ENCODE measurements around the gene DGCR2. TPM values are rescaled to one million over a fixed set of nuclear protein-coding genes. Genes with fewer than 3 reads are reported as not detected.
A peak's percentile ranks its signal among the peaks of the same experiment; 100 is the strongest.

DGCR2 gene
- total and polyA plus RNA-seq, 2 donors from 2014 or later = 37.5 to 67.7 TPM

GRCh38 chr22:19046287-19046686 is 75.9 kb downstream of the DGCR2 start:
- no peak for DNase-seq
- TF ChIP-seq, protein P1, sequence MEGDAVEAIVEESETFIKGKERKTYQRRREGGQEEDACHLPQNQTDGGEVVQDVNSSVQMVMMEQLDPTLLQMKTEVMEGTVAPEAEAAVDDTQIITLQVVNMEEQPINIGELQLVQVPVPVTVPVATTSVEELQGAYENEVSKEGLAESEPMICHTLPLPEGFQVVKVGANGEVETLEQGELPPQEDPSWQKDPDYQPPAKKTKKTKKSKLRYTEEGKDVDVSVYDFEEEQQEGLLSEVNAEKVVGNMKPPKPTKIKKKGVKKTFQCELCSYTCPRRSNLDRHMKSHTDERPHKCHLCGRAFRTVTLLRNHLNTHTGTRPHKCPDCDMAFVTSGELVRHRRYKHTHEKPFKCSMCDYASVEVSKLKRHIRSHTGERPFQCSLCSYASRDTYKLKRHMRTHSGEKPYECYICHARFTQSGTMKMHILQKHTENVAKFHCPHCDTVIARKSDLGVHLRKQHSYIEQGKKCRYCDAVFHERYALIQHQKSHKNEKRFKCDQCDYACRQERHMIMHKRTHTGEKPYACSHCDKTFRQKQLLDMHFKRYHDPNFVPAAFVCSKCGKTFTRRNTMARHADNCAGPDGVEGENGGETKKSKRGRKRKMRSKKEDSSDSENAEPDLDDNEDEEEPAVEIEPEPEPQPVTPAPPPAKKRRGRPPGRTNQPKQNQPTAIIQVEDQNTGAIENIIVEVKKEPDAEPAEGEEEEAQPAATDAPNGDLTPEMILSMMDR (IDR thresholded peaks at IDR 0.05; ENCODE audit: borderline replicate concordance, extremely low read depth, insufficient read depth) = no peak
- H3K27ac ChIP-seq (ENCODE audit: low read depth in 2 of 2, low read length in 2 of 2) = no peak overlapping the region
- no peak overlapping the region for H3K9ac ChIP-seq (ENCODE audit: low read length in 3 of 3)
- H3K9me3 ChIP-seq (ENCODE audit: control insufficient read depth in 2 of 3, insufficient read depth in 1 of 3, low read length in 3 of 3) = no peaks in the 10 kb centered on the region
- H3K4me1 ChIP-seq (ENCODE audit: control insufficient read depth in 2 of 3, insufficient read depth in 2 of 3, low read depth in 1 of 3, low read length in 3 of 3) = no peaks in the 10 kb centered on the region
- no peak overlapping the region for H3K4me3 ChIP-seq (ENCODE audit: low read length in 3 of 3)
- FAIRE-seq = no peak
- intact Hi-C loops (cut with DNase I) = no loop called here
- H3K36me3 ChIP-seq (ENCODE audit: control insufficient read depth in 2 of 3, insufficient read depth in 3 of 3, low read length in 3 of 3) = peaks cover 10 to 63% (median 56%) of the 10 kb centered on the region in 3 donors
- H3K27me3 ChIP-seq (ENCODE audit: control insufficient read depth, insufficient read depth, low read length) = no peaks in the 10 kb centered on the region

DNA sequence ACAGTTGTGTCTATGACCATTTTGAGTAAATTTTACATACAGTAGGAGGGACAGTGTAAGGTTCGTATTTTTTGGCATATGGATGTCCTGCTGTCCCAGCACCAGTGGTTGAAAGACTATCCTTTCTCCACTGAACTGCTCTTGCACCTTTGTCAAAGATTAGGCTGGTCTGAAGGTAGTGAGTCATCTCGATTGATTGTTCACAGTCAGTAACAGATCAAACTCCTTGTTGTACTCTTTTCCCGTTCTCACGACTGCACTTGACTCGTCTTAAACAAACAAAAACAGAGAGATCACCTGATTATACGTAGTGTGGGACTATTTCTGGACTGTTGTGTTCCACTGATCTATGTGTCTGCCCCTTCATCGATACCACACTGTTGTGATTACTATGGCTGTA is 77.1 kb downstream of the DGCR2 start:
- Histone ChIP-seq H3K9me3 (ENCODE audit: control insufficient read depth in 2 of 3, insufficient read depth in 1 of 3, low read length in 3 of 3) (no peaks in the 10 kb centered on the region), H3K27ac (ENCODE audit: low read depth in 2 of 2, low read length in 2 of 2) (no peak overlapping the region), H3K36me3 (ENCODE audit: control insufficient read depth in 2 of 3, insufficient read depth in 3 of 3, low read length in 3 of 3) (peaks cover 10 to 64% (median 56%) of the 10 kb centered on the region in 3 donors), H3K9ac (ENCODE audit: low read length in 3 of 3) (no peak overlapping the region), H3K27me3 (ENCODE audit: control insufficient read depth, insufficient read depth, low read length) (no peaks in the 10 kb centered on the region), H3K4me1 (ENCODE audit: control insufficient read depth in 2 of 3, insufficient read depth in 2 of 3, low read depth in 1 of 3, low read length in 3 of 3) (no peaks in the 10 kb centered on the region), H3K4me3 (ENCODE audit: low read length in 3 of 3) (no peak overlapping the region)
- intact Hi-C loops (cut with DNase I) = no loop called here
- TF ChIP-seq, protein P1 (IDR thresholded peaks at IDR 0.05; ENCODE audit: borderline replicate concordance, extremely low read depth, insufficient read depth) = no peak
- no peak for DNase-seq
- no peak for FAIRE-seq

GRCh38 chr22:19044381-19044780 is 77.8 kb downstream of the DGCR2 start:
- Histone ChIP-seq H3K36me3 (ENCODE audit: control insufficient read depth in 2 of 3, insufficient read depth in 3 of 3, low read length in 3 of 3) (peaks cover 10 to 69% (median 59%) of the 10 kb centered on the region in 3 donors), H3K4me1 (ENCODE audit: control insufficient read depth in 2 of 3, insufficient read depth in 2 of 3, low read depth in 1 of 3, low read length in 3 of 3) (no peaks in the 10 kb centered on the region), H3K9me3 (ENCODE audit: control insufficient read depth in 2 of 3, insufficient read depth in 1 of 3, low read length in 3 of 3) (no peaks in the 10 kb centered on the region), H3K27ac (ENCODE audit: low read depth in 2 of 2, low read length in 2 of 2) (no peak overlapping the region), H3K27me3 (ENCODE audit: control insufficient read depth, insufficient read depth, low read length) (no peaks in the 10 kb centered on the region), H3K9ac (ENCODE audit: low read length in 3 of 3) (no peak overlapping the region), H3K4me3 (ENCODE audit: low read length in 3 of 3) (no peak overlapping the region)
- TF ChIP-seq, protein P1 (IDR thresholded peaks at IDR 0.05; ENCODE audit: borderline replicate concordance, extremely low read depth, insufficient read depth) = no peak
- no peak for FAIRE-seq
- peak in 1 of 5 donors; percentile 38 for DNase-seq
- intact Hi-C loops (cut with DNase I) = no loop called here

All from kidney (tissue), 14 donors.